Endothelial cell of umbilical vein (primary cell): Measurements from ENCODE around the gene TOLLIP. TPM values are rescaled to one million over a fixed set of nuclear protein-coding genes. Genes with fewer than 3 reads are reported as not detected.

Experiments
- BruUV-seq: library from RNA; stranded (reverse); fragments of 400-500 nt; replicated peaks from 2 replicates; lab custom pipeline; 2021; lab: Mats Ljungman, UMichigan
- CTCF ChIA-PET: fragments of 300-600, 350-600 bp; sonication (Branson Sonifier 250); formaldehyde crosslinking; loops from one replicate; lab custom pipeline; 2021; ENCODE audit warnings: antibody characterized with exemption, inconsistent platforms; lab: Charles Lee
- POLR2A ChIA-PET: fragments of 300-600, 350-600 bp; sonication (Branson Sonifier 250); formaldehyde crosslinking; loops from one replicate; lab custom pipeline; 2021; ENCODE audit warnings: antibody characterized with exemption, inconsistent platforms; lab: Charles Lee
- DNase-seq: peaks from one replicate; pipeline ENCODE4 v3.0.0-alpha.2; 2011; ENCODE audit warnings: low read depth, low spot score
- FAIRE-seq: peaks from 2 replicates; lab custom pipeline; 2011; peaks lifted over from hg19 to GRCh38; lab: Jason Lieb, UNC
- H2AFZ ChIP-seq: 2 replicates; pipeline ENCODE4 v1.6.0; 2012; ENCODE audit warnings: low read depth, low read length, control low read depth, inconsistent platforms
- H3K27ac ChIP-seq: 2 replicates; pipeline ENCODE4 v1.5.1; 2011; ENCODE audit warnings: low read depth, mild to moderate bottlenecking, control low read depth, low read length, moderate library complexity; ENCODE audit not compliant: insufficient read depth
- H3K27me3 ChIP-seq, 2 experiments: 2 replicates each; pipeline versions ENCODE4 v1.6.0 to v1.6.1; 2011; ENCODE audit warnings: low read length in 2 of 2, mixed read lengths in 1 of 2; ENCODE audit not compliant: control insufficient read depth in 2 of 2, insufficient read depth in 2 of 2
- H3K36me3 ChIP-seq, 2 experiments: 2 replicates in 1 of 2; 3 replicates in 1 of 2; pipeline ENCODE4 v1.5.1; 2011; ENCODE audit warnings: low read length in 2 of 2, mild to moderate bottlenecking in 1 of 2, moderate library complexity in 1 of 2; ENCODE audit not compliant: control insufficient read depth in 2 of 2, insufficient read depth in 2 of 2; ENCODE audit errors: extremely low read depth in 1 of 2
- H3K4me1 ChIP-seq: 3 replicates; pipeline ENCODE4 v1.5.1; 2011; ENCODE audit warnings: mild to moderate bottlenecking, low read length; ENCODE audit not compliant: control insufficient read depth, insufficient read depth; ENCODE audit errors: extremely low read depth
- H3K4me2 ChIP-seq: 2 replicates; pipeline ENCODE4 v1.6.1; 2011; ENCODE audit warnings: low read length, control low read depth, mixed read lengths; ENCODE audit not compliant: insufficient read depth
- H3K4me3 ChIP-seq, 3 experiments: fragments of 200-600 bp in 1 of 3; sonication (generic), shearing (Covaris generic) in 1 of 3; replicated peaks in 1 of 3; 2 replicates each; pipeline ENCODE4 v1.5.1; 2011 to 2016; ENCODE audit warnings: control low read depth in 3 of 3, low read length in 3 of 3, mild to moderate bottlenecking in 2 of 3, inconsistent platforms in 1 of 3, low read depth in 1 of 3, moderate library complexity in 1 of 3; ENCODE audit not compliant: insufficient read depth in 1 of 3
- H3K79me2 ChIP-seq: 2 replicates; pipeline ENCODE4 v1.6.0; 2012; ENCODE audit warnings: low read length, inconsistent platforms; ENCODE audit not compliant: control insufficient read depth, insufficient read depth
- H3K9ac ChIP-seq: replicated peaks from 2 replicates; pipeline ENCODE3; 2011; ENCODE audit warnings: low read length, control low read depth; ENCODE audit not compliant: insufficient read depth; ENCODE audit errors: extremely low read depth
- H3K9me1 ChIP-seq: replicated peaks from 3 replicates; pipeline ENCODE4 v1.6.0; 2011; ENCODE audit warnings: mild to moderate bottlenecking, low read length; ENCODE audit not compliant: control insufficient read depth, insufficient read depth; ENCODE audit errors: extremely low read depth
- H3K9me3 ChIP-seq: replicated peaks from 2 replicates; pipeline ENCODE4 v1.5.1; 2012; ENCODE audit warnings: low read length, inconsistent platforms; ENCODE audit not compliant: control insufficient read depth, insufficient read depth
- H4K20me1 ChIP-seq: replicated peaks from 2 replicates; pipeline ENCODE3; 2011; ENCODE audit warnings: mild to moderate bottlenecking, low read length; ENCODE audit not compliant: control insufficient read depth, insufficient read depth; ENCODE audit errors: extremely low read depth
- CTCF ChIP-seq, 2 donors: IDR thresholded peaks; 1 replicate in 1 of 2; 2 replicates in 1 of 2; pipeline ENCODE4 v1.5.1; 2011; ENCODE audit warnings: low read length in 2 of 2, mild to moderate bottlenecking in 2 of 2, moderate library complexity in 2 of 2, control low read depth in 1 of 2, inconsistent platforms in 1 of 2, low read depth in 1 of 2; ENCODE audit not compliant: insufficient read depth in 1 of 2; ENCODE audit errors: extremely low read depth in 1 of 2
- EZH2 ChIP-seq: IDR thresholded peaks from 2 replicates; pipeline ENCODE4 v1.6.1; 2012; ENCODE audit warnings: borderline replicate concordance, low read depth, mild to moderate bottlenecking, moderate library complexity, low read length, inconsistent platforms; ENCODE audit not compliant: severe bottlenecking
- FOS ChIP-seq: IDR thresholded peaks from 2 replicates; pipeline ENCODE4 v1.6.1; 2011; ENCODE audit warnings: mild to moderate bottlenecking, low read length, moderate library complexity, borderline replicate concordance; ENCODE audit not compliant: insufficient read depth
- GATA2 ChIP-seq: IDR thresholded peaks from 2 replicates; pipeline ENCODE4 v1.7.0; 2011; ENCODE audit warnings: low read depth, mild to moderate bottlenecking, moderate library complexity, mixed read lengths, low read length; ENCODE audit not compliant: insufficient read length, insufficient read depth
- JUN ChIP-seq: IDR thresholded peaks from 2 replicates; pipeline ENCODE4 v1.6.1; 2011; ENCODE audit warnings: borderline replicate concordance, low read depth; ENCODE audit not compliant: insufficient read length, insufficient read depth
- MAX ChIP-seq: IDR thresholded peaks from 2 replicates; pipeline ENCODE4 v1.6.1; 2011; ENCODE audit not compliant: insufficient read depth, insufficient read length
- MYC ChIP-seq: IDR thresholded peaks from one replicate; pipeline ENCODE4 v1.6.1; 2011; ENCODE audit warnings: mild to moderate bottlenecking, low read depth, low read length
- POLR2A ChIP-seq: IDR thresholded peaks from 2 replicates; pipeline ENCODE4 v1.6.1; 2012; ENCODE audit warnings: low read depth, mild to moderate bottlenecking, control low read depth, low read length
- POLR2AphosphoS5 ChIP-seq: IDR thresholded peaks from 2 replicates; pipeline ENCODE4 v1.6.1; 2012; ENCODE audit warnings: low read depth, mild to moderate bottlenecking, control low read depth, low read length, moderate library complexity; ENCODE audit not compliant: insufficient read depth
- dilution Hi-C: fragments of 300-500 bp; cut with MboI; formaldehyde crosslinking; loops from one replicate; pipeline ENCODE4 v1.15.0; 2019; ENCODE audit warnings: low sequenced_read_pairs; ENCODE audit not compliant: extremely low pct_ligation_motif_present
- intact Hi-C: fragments of 100-400 bp; cut with micrococcal nuclease; formaldehyde crosslinking; loops from one replicate; pipeline ENCODE4 v1.10.0; 2022
- polyA plus RNA-seq, 4 experiments: library from polyadenylated mRNA; depleted of rRNA in 3 of 4; stranded (reverse) in 3 of 4; unstranded in 1 of 4; fragments of >200 nt; gene quantifications; 2 replicates each; pipeline versions ENCODE4 v1.2.1 to v1.2.3, GENCODE V29; 2011 to 2012; ENCODE audit warnings: missing spikeins in 1 of 4
- total RNA-seq: library from RNA; stranded (reverse); gene quantifications from 2 replicates; pipeline ENCODE4 v1.2.3, GENCODE V29; 2021

TOLLIP gene
- total and polyA plus RNA-seq, 2 donors (not counting 3 experiments of a cell fraction or from before 2014, with no cell fraction given), result 49.6 to 64.8 TPM

DNA sequence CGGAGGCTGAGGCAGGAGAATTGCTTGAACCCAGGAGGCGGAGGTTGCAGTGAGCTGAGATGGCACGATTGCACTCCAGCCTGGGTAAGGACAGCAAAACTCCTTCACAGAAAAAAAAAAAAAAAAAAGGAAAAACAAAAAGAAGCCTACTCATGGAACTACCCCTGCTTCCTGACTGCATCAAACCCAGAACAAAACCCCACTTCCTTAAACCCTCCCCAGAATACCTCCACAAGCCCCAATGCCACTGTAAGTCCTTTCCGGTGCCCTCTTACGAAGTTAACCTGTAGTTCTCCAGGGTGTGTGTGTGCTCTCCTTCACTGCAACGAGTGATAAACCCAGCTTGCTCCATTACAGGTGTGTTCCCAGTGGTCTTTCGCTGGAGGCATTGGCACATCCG lies 8.6 kb upstream of the TOLLIP start:
- Histone ChIP-seq H3K9me3 (no peaks in the 10 kb centered on the region), H3K36me3 (no peaks in the 10 kb centered on the region), H3K79me2 (no peaks in the 10 kb centered on the region), H2AFZ (no peak overlapping the region), H3K9me1 (no peaks in the 10 kb centered on the region), H3K4me1 (no peaks in the 10 kb centered on the region), H3K4me2 (no peak overlapping the region), H3K9ac (no peak overlapping the region), H3K27me3 (peaks cover 4 to 12% of the 10 kb centered on the region in 2 experiments), H3K4me3 (no peak overlapping the region), H4K20me1 (no peaks in the 10 kb centered on the region), H3K27ac (no peak overlapping the region)
- ChIA-PET POLR2A (no interaction called here), CTCF (no interaction called here)
- TF ChIP-seq EZH2, result no peak
- no peak for TF ChIP-seq JUN
- TF ChIP-seq POLR2AphosphoS5, result no peak
- no peak for TF ChIP-seq CTCF (IDR thresholded peaks at IDR 0.05; ENCODE audit: extremely low read depth in 1 of 2, insufficient read depth in 1 of 2, low read depth in 1 of 2, low read length in 2 of 2)
- no peak for TF ChIP-seq MAX
- TF ChIP-seq FOS, result no peak
- TF ChIP-seq GATA2, result no peak
- TF ChIP-seq POLR2A, result no peak
- TF ChIP-seq MYC, result no peak
- no TSS peak for BruUV-seq
- dilution Hi-C loops (no loop called here), intact Hi-C loops (no loop called here)
- DNase-seq (no peak), FAIRE-seq (no peak)
